ENCODE data around the gene VARS2. TPM values are rescaled to one million over a fixed set of nuclear protein-coding genes. Genes with fewer than 3 reads are reported as not detected.

The VARS2 gene
- total RNA-seq, 1 experiment from 2014 or later: 39.8 TPM

DNA sequence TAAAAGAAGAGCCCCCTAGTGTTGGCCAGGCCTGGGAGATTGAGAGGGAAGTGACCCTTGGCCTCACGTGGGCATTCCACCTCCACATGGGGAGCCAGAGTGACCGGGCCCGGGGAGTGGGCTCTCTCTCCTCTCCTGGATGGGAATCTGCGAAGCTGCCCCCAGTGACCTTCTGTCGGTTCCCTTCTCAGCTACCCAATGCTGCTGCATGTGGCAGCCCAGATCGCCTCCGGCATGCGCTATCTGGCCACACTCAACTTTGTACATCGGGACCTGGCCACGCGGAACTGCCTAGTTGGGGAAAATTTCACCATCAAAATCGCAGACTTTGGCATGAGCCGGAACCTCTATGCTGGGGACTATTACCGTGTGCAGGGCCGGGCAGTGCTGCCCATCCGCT lies 16.2 kb upstream of the VARS2 start:
- Histone ChIP-seq H3K4me3 (replicated peaks in 1 of 2; ENCODE audit: low read depth in 1 of 2, low read length in 2 of 2) (no peak overlapping the region), H3K9me2 (ENCODE audit: insufficient read depth) (no peaks in the 10 kb centered on the region), H3K79me2 (ENCODE audit: insufficient read depth, low read length) (no peaks in the 10 kb centered on the region), H3K36me3 (ENCODE audit: control insufficient read depth in 1 of 2, insufficient read depth in 2 of 2, low read length in 2 of 2) (peaks cover 40 to 44% of the 10 kb centered on the region in 2 experiments; a peak in 3 of 4 replicates), H2AFZ (ENCODE audit: low read depth, low read length, poor library complexity, severe bottlenecking) (no peak overlapping the region), H3K27me3 (ENCODE audit: insufficient read depth, low read length) (no peaks in the 10 kb centered on the region), H3K27ac (ENCODE audit: low read depth, low read length) (no peak overlapping the region), H3K4me2 (ENCODE audit: low read length) (no peak overlapping the region), H3K9me3 (ENCODE audit: control insufficient read depth in 1 of 2, insufficient read depth in 1 of 2, low read depth in 1 of 2, low read length in 2 of 2) (no peaks in the 10 kb centered on the region), H3K9ac (ENCODE audit: low read length) (no peak overlapping the region), H4K20me1 (ENCODE audit: insufficient read depth) (no peaks in the 10 kb centered on the region), H3K4me1 (ENCODE audit: control insufficient read depth in 1 of 2, insufficient read depth in 2 of 2, low read length in 2 of 2) (no peaks in the 10 kb centered on the region)
- intact Hi-C loops (cut with micrococcal nuclease): no loop called here
- no peak for TF ChIP-seq EGR1 (IDR thresholded peaks at IDR 0.05; ENCODE audit: low read depth)
- no peak for TF ChIP-seq CBX3 (IDR thresholded peaks at IDR 0.05; ENCODE audit: low read depth)
- TF ChIP-seq SP1 (IDR thresholded peaks at IDR 0.05; ENCODE audit: low read depth): no peak
- TF ChIP-seq POLR2AphosphoS5 (IDR thresholded peaks at IDR 0.05; ENCODE audit: low read depth, low read length): no peak
- TF ChIP-seq, protein P1, sequence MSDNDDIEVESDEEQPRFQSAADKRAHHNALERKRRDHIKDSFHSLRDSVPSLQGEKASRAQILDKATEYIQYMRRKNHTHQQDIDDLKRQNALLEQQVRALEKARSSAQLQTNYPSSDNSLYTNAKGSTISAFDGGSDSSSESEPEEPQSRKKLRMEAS (IDR thresholded peaks at IDR 0.05): no peak
- TF ChIP-seq ZNF274 (IDR thresholded peaks at IDR 0.05; ENCODE audit: low read depth, low read length): no peak
- TF ChIP-seq, protein P2, sequence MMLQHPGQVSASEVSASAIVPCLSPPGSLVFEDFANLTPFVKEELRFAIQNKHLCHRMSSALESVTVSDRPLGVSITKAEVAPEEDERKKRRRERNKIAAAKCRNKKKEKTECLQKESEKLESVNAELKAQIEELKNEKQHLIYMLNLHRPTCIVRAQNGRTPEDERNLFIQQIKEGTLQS (IDR thresholded peaks at IDR 0.05): no peak
- TF ChIP-seq ZFX (IDR thresholded peaks at IDR 0.05): no peak
- TF ChIP-seq, protein P3, sequence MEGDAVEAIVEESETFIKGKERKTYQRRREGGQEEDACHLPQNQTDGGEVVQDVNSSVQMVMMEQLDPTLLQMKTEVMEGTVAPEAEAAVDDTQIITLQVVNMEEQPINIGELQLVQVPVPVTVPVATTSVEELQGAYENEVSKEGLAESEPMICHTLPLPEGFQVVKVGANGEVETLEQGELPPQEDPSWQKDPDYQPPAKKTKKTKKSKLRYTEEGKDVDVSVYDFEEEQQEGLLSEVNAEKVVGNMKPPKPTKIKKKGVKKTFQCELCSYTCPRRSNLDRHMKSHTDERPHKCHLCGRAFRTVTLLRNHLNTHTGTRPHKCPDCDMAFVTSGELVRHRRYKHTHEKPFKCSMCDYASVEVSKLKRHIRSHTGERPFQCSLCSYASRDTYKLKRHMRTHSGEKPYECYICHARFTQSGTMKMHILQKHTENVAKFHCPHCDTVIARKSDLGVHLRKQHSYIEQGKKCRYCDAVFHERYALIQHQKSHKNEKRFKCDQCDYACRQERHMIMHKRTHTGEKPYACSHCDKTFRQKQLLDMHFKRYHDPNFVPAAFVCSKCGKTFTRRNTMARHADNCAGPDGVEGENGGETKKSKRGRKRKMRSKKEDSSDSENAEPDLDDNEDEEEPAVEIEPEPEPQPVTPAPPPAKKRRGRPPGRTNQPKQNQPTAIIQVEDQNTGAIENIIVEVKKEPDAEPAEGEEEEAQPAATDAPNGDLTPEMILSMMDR (IDR thresholded peaks at IDR 0.05 in 2 of 3, conservative IDR thresholded peaks at IDR 0.05 in 1 of 3; ENCODE audit: borderline replicate concordance in 1 of 3, insufficient read depth in 1 of 3, low read depth in 2 of 3, low read length in 2 of 3): no peak
- TF ChIP-seq FOSL1 (IDR thresholded peaks at IDR 0.05; ENCODE audit: low read depth): no peak
- no peak for TF ChIP-seq TCF7L2 (IDR thresholded peaks at IDR 0.05; ENCODE audit: borderline replicate concordance, extremely low read depth, insufficient read depth, insufficient read length)
- TF ChIP-seq RAD21 (IDR thresholded peaks at IDR 0.05; ENCODE audit: low read depth): no peak
- ChIA-PET POLR2A (no interaction called here), CTCF (no interaction called here), RAD21 (ENCODE audit: low non-redundant PET in 1 of 2, low total read pairs in 2 of 2, uncharacterized antibody in 2 of 2, unreplicated experiment in 2 of 2) (no interaction called here)
- DNase-seq (ENCODE audit: low read depth, low spot score): no peak
- no TSS peak for BruUV-seq (replicated peaks)
- no peak for ATAC-seq
